ENCODE measurements around the gene TBC1D8.

- no peak for TF ChIP-seq CTCF (IDR thresholded peaks at IDR 0.05)
- no peak for TF ChIP-seq POLR2A (IDR thresholded peaks at IDR 0.05)
Measured at GRCh38 chr2:100982431-100982861, 168.7 kb downstream of the TBC1D8 start.

All from body of pancreas (tissue), 4 donors.